Effector memory CD8-positive, alpha-beta T cell (primary cell): Measurements from ENCODE around the gene ERICH2.

ENCODE experiments used
- ATAC-seq: fragments of 150-1000 bp; cut with Tn5 transposase; replicated peaks from 2 replicates; pipeline ENCODE4 v1.10.0; 2021; ENCODE audit warnings: mild to moderate bottlenecking, moderate library complexity
- DNase-seq, 3 experiments: peaks; one replicate each; pipeline ENCODE4 v3.0.0; 2021
- H3K27ac Mint-ChIP-seq, 2 donors: one replicate each; pipeline ENCODE4 v1.8.0; 2022; ENCODE audit warnings: mild to moderate bottlenecking in 2 of 2, mixed read lengths in 2 of 2, moderate library complexity in 2 of 2
- H3K27me3 Mint-ChIP-seq, 2 donors: one replicate each; pipeline ENCODE4 v1.8.0; 2022; ENCODE audit warnings: mixed read lengths in 2 of 2
- H3K36me3 Mint-ChIP-seq: one replicate; pipeline ENCODE4 v1.8.0; 2022; ENCODE audit warnings: mild to moderate bottlenecking, moderate library complexity, mixed read lengths; ENCODE audit not compliant: insufficient read depth
- H3K4me1 Mint-ChIP-seq, 2 donors: one replicate each; pipeline ENCODE4 v1.8.0; 2022; ENCODE audit warnings: low read depth in 2 of 2, mixed read lengths in 2 of 2
- H3K4me3 Mint-ChIP-seq, 2 donors: one replicate each; pipeline ENCODE4 v1.8.0; 2022; ENCODE audit warnings: mild to moderate bottlenecking in 2 of 2, mixed read lengths in 2 of 2, moderate library complexity in 2 of 2
- H3K9me3 Mint-ChIP-seq, 2 donors: one replicate each; pipeline ENCODE4 v1.8.0; 2022; ENCODE audit warnings: mixed read lengths in 2 of 2

Gene ERICH2

DNA sequence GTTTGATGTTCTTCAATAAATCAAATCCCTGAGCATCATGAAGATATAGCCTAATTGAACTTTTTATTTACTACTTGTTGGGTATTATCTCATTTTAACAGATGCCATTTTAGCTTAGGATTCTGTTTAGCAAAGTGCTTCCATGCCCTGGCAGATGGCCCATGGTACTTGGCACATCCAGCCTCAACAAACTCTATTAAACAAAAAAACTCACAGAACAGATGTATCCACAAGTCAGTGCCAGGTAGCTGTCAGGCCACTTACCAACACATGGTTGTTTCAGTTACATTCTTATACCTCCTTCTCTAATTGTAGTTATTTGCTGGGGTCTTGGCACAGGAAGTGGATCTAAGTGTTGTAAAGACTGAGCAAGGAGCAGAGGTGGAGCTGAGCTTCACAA is 76.1 kb downstream of the ERICH2 start:
- ATAC-seq, result no peak
- Mint-ChIP-seq H3K4me3 (no peak overlapping the region), H3K4me1 (peaks cover 6 to 17% of the 10 kb centered on the region in 2 donors), H3K36me3 (no peaks in the 10 kb centered on the region), H3K27me3 (no peaks in the 10 kb centered on the region), H3K9me3 (no peaks in the 10 kb centered on the region), H3K27ac (no peak overlapping the region)
- DNase-seq, result no peak

DNA sequence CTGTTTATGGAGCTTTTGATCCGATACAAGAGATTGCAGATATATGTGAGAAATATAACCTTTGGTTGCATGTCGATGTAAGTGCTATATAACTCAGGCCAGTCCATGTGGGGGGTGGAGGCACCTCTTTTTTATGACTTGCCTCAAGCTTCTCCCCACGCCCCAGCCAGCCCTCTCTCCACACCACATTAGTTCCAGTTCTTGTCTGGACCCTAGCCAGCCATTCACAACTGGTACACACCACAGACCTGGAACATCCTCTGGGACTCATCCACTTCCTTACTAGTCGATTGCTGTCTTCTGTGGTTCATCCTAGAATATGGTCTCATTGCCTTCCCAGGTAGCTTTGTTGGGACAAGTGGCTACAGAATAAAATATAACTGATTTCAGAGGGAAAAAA is 77.5 kb downstream of the ERICH2 start:
- Mint-ChIP-seq H3K27ac (no peak overlapping the region), H3K4me3 (no peak overlapping the region), H3K9me3 (no peaks in the 10 kb centered on the region), H3K36me3 (no peaks in the 10 kb centered on the region), H3K4me1 (peaks cover 6 to 15% of the 10 kb centered on the region in 2 donors), H3K27me3 (no peaks in the 10 kb centered on the region)
- ATAC-seq (no peak), DNase-seq (no peak)
